ENCODE data around the gene CFAP46. TPM values are rescaled to one million over a fixed set of nuclear protein-coding genes. Genes with fewer than 3 reads are reported as not detected.
A peak's percentile ranks its signal among the peaks of the same experiment; 100 is the strongest.

CFAP46 gene
- total RNA-seq, 3 donors from 2014 or later: 0.78 to 1.0 TPM; not detected in 1

- Histone ChIP-seq H3K4me1 (ENCODE audit: low read depth) (no peaks in the 10 kb centered on the region), H3K36me3 (ENCODE audit: low read depth) (no peaks in the 10 kb centered on the region), H3K4me3 (no peak overlapping the region), H3K9me3 (no peaks in the 10 kb centered on the region)
- intact Hi-C loops (cut with DNase I, micrococcal nuclease): no loop called here
- peak; percentile 10 to 38 (median 21) for DNase-seq
- peak; percentile 37 for ATAC-seq
- TF ChIP-seq CTCF (IDR thresholded peaks at IDR 0.05): no peak
Observed at GRCh38 chr10:132886211-132887099, 55.9 kb downstream of the CFAP46 start.

GRCh38 chr10:132885451-132886210, 56.7 kb downstream of the CFAP46 start:
- Histone ChIP-seq H3K36me3 (ENCODE audit: low read depth) (no peaks in the 10 kb centered on the region), H3K4me3 (no peak overlapping the region), H3K4me1 (ENCODE audit: low read depth) (no peaks in the 10 kb centered on the region), H3K9me3 (no peaks in the 10 kb centered on the region)
- intact Hi-C loops (cut with DNase I, micrococcal nuclease): no loop called here
- no peak for TF ChIP-seq CTCF (IDR thresholded peaks at IDR 0.05)
- peak in 2 of 3 donors; percentile 16 to 39 for DNase-seq
- ATAC-seq: no peak

- Histone ChIP-seq H3K4me3 (no peak overlapping the region), H3K9me3 (no peaks in the 10 kb centered on the region), H3K4me1 (ENCODE audit: low read depth) (no peaks in the 10 kb centered on the region), H3K36me3 (ENCODE audit: low read depth) (no peaks in the 10 kb centered on the region)
- TF ChIP-seq CTCF (IDR thresholded peaks at IDR 0.05): no peak
- DNase-seq (peak in 1 of 3 donors; percentile 4), ATAC-seq (no peak)
- intact Hi-C loops (cut with DNase I, micrococcal nuclease): no loop called here
Observed at GRCh38 chr10:132884691-132885271, 57.6 kb downstream of the CFAP46 start.

GRCh38 chr10:132884041-132884440, 58.3 kb downstream of the CFAP46 start:
- no peak for TF ChIP-seq CTCF (IDR thresholded peaks at IDR 0.05)
- DNase-seq (peak in 2 of 3 donors; percentile 4 to 29), ATAC-seq (no peak)

GRCh38 chr10:132883391-132883881, 58.9 kb downstream of the CFAP46 start:
- Histone ChIP-seq H3K4me1 (ENCODE audit: low read depth) (no peaks in the 10 kb centered on the region), H3K9me3 (no peaks in the 10 kb centered on the region), H3K36me3 (ENCODE audit: low read depth) (no peaks in the 10 kb centered on the region), H3K4me3 (no peak overlapping the region)
- peak in 1 of 3 donors; percentile 2 for DNase-seq
- intact Hi-C loops (cut with DNase I, micrococcal nuclease): no loop called here
- ATAC-seq: no peak
- TF ChIP-seq CTCF (IDR thresholded peaks at IDR 0.05): no peak

More at GRCh38 chr10:132884041-132884440, 58.3 kb downstream of the CFAP46 start:
- intact Hi-C loops (cut with DNase I, micrococcal nuclease): no loop called here
- H3K4me3 ChIP-seq: no peak overlapping the region
- no peaks in the 10 kb centered on the region for H3K36me3 ChIP-seq (ENCODE audit: low read depth)
- H3K9me3 ChIP-seq: no peaks in the 10 kb centered on the region
- H3K4me1 ChIP-seq (ENCODE audit: low read depth): no peaks in the 10 kb centered on the region

Measured in mucosa of descending colon (tissue), 3 donors.